HK-2 (cell line): Measurements from ENCODE around the gene LDLRAD4.

Experiments used
- DNase-seq: peaks from one replicate; pipeline ENCODE4 v3.0.0-alpha.2; 2018; ENCODE audit not compliant: unreplicated experiment

LDLRAD4 gene

DNA sequence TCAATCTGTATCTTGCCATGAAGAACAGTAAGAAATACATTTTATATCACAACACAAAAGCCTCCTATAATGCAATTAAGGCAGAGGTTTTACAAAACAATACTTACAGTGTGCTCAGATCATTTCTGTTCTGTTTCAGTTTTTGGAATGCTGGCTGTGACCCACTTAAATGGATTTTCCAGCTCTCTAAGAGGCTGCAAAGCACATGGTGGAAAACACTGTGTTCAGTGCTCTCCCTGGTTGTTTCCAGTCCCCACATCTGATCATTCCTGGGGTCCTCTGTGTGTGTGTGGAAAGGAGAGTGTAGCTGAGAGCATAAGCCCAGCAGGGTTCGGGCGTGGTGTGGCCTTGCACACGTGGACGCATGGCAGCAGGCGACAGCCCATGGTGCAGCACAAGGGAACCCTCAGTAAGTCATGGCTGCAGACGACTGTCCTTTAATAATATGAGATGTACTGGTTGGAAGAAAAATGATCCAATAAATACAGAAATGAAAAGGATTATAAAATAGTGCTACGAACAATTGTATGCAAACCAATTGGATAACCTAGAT lies 412.2 kb downstream of the LDLRAD4 start:
- DNase-seq, result no peak

DNA sequence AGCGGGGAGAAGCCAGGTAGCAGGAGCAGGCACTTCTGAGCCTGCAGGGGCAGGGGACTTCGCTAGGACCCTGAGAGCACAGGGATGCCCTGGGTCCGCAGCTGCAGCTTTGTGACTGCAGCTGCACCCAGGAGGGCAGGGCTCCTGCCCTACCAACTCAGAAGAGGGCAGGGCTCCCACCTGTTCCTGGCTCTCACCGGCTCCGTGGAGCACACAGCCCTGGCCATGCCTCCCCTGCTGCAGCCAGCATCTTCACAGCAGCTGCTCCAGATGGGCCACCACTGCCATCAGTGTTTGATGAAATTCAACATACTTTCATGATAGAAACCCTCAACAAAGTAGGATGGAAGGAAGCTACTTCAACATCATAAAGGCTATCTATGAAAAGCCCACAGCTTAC lies 415.1 kb downstream of the LDLRAD4 start:
- DNase-seq, result no peak

DNA sequence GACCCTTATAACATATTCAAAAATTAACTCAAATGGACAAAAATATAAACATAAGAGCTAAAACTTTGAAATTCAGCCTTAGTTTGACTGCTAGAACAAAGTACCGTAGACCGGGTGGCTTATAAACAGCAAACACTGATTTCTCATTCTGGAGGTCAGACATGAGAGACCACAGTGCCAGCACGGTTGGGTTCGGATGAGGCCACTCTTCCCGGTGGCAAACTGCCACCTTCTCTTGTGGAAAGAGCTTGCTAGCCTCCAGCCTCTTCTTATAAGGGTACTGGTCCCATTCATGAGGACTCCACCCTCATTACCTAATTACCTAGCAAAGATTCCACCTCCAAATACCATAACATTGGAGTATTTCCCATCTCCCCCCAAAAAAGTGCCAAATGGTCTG lies 416.5 kb downstream of the LDLRAD4 start:
- DNase-seq, result no peak

DNA sequence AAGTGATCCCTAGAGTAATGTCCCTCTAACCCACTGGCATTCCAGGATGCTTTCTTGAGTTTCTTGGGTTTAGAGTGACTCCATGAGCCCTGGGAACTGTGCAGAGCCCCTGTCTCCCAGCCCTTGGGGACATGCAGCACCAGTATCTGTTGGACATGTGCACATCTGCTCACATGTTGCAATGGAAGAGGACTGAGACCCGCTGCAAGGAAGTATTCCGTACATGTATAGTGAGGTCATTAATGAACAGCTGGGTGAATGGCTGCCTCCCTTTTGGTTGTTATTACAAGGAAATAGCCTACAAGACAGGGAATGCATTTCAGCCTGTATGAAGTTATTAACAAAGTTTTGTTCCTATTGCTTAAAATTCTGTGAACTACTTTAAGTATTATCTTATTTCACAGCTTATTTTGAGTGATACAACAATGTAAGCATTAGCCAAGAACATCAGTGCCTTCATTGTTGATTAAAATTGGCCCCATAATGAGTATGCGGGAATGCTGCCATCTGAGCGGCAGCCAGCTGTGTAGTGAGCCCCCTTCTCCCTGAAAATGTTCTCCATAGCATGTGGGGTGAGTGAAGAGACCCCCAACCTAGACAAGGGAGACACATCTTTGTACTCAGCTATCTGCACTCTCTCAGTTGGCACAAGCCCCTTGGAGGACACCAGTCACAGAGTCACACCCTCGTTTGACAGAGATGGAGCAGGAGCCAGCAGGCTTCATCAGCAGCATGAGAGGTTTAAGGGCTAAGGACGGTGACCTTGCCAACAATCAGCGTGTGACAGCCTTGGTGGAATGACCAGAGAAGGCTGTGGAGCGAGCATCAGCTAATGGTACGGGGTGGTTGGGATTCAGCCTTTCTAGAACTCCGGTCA lies 420.4 kb downstream of the LDLRAD4 start:
- DNase-seq, result no peak

DNA sequence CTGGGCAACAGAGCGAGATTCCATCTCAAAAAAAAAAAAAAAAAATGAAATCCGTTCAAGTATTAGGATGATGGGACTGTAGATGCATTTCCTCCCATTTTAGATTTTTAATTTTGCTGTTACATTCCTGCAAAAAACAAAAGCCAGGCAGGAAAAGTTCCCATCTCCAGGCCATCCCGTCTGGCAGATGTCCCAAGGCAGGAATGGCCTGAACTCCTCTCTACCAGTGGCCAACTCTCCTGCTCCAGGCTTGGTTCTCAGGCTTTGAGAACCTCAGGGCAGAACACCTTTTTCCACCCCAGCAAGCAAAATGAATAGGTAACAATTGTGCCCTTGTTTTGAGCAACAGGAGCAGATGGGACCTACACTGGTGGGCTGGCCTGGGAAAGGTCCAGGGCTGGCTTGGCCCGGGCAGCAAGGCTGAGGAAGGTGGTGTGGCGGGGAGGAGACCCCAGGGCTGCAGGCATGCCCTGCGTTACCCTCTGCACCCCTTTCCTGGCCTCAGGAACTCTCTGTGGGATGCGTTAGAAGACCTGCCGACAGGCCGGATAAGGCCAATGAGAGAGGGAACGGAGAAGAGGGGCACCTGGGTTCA lies 421.8 kb downstream of the LDLRAD4 start:
- no peak for DNase-seq

DNA sequence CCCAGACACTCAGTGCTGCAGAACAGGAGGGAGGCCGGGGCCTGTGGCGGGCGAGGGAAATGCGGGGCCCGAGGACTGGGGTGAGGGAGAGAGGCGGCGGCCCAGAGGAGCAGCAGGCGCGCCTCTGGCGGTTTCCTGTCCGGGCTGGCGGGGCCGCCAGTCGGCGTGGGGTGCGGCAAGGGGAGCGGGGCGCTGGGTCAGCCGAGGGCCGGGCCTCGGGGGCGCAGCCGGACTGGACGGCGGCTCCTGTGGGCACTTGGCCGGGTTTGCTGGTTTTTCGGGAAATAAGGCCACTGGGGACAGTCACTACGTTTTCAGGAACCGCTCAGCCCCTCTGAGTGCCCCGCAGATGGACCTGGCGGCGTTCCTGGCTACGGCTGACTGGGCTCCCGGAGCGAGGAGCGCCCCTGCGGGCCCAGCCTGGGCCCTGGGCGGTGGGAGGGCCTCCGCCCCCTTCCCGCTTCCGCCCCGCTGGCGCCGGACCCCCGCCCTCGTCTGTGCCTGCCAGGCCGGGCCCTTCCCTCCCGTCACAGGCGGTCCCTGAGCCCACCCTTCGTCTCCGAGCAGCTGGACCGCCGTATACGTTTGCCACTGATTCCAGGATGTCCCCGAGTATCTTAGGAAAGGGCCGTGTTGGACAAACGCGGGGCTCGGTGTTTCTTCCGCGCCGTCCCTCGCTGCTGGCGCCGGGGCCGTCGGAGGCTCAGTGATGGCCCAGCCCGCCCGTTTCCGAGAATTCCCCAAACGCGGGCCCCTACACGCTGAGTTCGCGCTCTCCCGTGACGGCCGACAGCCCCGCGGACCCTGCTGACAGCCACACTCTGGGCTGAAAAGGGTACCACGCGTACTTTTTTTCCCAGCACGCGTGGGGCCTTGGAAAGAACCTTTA lies 423.2 kb downstream of the LDLRAD4 start:
- DNase-seq, result no peak

DNA sequence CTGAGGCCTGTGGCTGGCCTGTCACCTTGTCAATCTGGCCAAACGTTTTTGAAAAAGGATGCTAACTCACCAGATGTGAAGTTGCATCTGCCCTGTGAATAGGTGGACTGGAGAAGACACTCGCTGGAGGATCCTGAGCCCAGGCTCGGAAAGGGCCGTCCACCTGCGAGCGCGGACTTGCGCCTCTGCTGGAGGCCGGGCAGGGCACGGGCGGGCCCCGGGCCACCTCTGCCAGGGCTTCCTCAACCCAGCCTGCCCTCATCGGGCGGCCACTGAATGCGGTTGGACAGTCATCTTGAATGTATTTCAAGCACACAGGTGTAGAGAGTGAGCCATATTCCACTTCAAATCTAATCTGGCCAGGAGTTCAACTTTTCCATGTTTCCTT lies 423.9 kb downstream of the LDLRAD4 start:
- no peak for DNase-seq

DNA sequence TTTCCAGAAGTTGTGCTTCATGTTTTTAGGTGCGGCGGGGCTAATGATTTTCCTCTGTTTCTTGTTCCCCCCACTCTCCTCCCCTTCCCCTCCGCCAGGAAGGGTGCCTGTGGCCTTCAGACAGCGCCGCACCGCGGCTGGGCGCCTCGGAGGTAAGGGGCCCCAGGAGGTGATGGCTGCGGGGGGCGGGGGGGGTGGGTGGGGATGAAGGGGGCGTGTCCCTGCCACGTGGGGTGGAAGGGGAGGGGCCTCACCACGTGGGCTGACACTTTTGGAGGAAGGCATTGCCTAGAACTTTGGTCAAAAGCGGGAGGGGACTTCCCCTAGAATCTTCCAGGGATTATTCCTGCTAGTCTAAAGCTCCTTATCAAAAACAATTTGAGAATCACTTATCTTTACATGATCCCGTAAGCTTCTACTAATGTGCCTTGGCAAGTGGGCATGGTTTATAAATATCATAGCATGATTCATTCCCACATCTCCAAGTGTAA lies 424.7 kb downstream of the LDLRAD4 start:
- DNase-seq, result no peak

DNA sequence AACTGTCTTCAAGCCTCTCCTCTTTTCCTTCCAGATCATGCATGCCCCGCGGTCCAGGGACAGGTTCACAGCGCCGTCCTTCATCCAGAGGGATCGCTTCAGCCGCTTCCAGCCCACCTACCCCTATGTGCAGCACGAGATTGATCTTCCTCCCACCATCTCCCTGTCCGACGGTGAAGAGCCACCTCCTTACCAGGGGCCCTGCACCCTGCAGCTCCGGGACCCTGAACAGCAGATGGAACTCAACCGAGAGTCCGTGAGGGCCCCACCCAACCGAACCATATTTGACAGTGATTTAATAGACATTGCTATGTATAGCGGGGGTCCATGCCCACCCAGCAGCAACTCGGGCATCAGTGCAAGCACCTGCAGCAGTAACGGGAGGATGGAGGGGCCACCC lies 426.5 kb downstream of the LDLRAD4 start:
- no peak for DNase-seq

DNA sequence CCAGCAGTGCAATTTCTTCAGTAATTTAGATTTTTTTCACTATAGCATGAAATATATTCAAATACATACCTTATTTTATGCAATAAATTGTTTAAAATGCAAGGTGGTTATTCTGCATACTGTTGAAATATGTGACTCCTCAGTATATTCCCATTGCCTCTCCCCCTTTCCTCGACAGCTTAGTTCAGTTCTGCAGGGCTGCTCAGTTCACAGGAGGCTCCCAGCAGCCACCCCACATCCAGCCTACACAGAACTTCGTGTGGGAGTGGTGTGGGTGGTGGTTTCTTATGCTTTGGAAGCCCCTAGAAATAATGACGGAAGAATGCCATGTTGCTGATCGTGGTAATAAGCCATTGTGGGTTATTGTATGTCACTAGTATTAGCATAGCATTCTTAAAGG lies 428.1 kb downstream of the LDLRAD4 start:
- DNase-seq, result no peak

DNA sequence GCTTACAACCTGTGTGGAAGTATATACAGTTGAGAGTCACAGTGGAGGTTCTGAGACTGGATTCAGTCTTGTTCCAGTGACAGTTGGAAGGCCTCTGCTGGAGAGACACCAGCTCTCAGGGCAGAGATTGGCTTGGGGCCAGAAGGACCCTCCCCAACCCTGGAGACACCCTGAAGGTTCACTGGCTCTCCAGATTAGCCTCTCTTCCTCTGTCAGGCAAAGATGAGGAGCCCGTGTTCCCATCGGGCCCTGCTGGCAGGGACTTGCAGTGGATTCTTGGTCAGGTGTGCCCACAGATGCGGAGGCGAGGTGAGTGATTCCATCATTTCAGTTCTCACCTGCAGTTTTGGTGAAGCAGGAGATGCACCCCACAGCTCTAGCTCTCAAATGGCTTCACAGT lies 429.2 kb downstream of the LDLRAD4 start:
- no peak for DNase-seq

DNA sequence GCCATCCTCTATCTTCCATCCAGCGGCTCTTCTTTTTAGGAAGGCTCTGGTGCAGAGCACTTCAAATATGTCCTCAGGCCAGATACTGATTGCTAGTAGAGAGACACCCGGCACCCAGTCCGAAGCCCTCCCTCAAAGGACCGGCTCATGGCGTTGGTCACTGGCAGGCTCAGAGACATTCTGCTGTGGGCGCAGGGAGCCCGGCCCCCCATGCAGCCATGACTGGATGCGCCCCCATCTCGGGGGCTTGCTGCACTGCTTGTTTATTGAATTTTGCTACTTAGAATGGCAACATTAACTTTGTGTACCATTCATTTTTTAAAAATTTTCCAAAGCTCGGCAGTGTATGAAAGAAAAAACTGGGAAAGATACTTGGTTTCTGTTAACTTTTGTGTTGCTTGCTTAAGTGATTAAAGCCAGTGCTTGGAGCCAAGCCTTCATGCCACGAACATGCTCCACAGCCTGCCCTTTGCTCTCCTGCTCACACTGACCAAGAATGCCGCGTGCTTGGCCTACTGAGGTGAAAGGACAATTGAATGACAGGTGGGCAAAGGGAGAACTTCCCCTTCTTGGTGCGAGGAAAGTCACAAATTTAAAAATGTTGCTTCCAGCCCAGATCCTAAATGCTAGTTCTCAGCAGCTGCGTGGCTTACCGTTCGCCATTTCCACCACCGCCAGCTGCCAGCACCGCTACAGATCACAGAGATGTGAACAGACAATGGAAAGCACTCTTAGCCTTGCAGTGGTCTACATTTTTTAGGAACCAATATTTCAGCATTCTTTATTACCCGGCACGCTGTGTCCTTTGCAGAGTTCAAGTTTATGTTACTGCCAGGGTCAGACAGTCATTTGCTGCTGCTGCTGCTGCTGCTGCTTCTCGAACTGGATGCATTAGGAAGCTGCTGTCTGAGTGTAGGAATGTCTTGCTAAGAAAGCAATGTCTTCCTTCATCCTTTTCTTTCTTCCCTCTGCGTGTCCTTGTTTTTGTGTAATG lies 431.1 kb downstream of the LDLRAD4 start:
- DNase-seq, result no peak

DNA sequence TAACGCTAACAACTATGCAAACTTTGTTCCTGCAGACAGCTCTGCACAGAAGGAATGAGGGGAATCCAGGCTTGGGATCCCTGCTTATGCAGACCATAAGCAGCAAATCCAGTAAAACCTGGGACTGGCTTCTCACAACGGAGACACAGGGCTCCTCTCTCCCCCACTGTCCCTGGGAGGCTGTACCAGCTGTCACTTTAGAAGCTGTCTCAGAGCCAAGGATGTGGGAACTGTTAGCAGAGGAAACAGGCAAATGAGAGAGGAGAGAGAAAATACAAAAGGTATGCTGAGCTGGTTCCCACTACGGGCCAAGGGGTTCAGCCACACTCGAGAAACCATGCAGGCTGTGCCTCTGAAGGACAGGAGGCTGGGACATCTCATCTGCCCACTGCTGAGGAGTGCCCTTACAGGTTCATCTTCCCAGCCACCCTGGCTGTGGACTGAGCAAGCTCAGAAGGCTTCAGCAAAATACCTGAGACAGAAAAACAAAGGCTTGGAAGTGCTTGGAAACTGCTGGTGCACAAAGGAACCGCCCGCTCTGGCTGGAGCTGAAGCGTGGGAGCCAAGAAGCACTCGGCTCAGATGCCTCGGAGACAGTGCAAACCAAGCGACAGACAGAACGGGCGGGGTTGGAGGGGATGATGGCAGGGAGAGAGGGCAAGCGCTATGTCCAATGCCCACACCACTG lies 435.3 kb downstream of the LDLRAD4 start:
- no peak for DNase-seq

DNA sequence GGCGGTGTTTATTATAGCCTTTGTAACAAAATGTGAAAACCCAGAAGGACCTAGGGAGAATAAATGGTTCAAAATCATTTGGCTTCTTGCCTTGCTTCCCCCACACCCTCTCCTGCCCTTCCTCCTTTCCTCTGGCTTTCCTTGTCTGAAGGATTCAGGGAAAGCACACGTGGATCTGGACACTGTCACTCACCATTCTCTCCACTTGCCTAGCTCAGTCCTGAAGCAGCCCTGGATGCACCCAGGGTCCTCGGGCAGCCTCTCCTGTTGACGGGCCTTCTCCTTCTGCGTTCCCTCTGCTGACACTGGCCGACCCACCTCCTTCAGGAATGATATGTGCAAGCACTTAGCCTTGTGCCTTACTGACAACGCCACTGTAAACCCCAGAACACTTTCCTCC lies 439.4 kb downstream of the LDLRAD4 start:
- DNase-seq, result no peak

DNA sequence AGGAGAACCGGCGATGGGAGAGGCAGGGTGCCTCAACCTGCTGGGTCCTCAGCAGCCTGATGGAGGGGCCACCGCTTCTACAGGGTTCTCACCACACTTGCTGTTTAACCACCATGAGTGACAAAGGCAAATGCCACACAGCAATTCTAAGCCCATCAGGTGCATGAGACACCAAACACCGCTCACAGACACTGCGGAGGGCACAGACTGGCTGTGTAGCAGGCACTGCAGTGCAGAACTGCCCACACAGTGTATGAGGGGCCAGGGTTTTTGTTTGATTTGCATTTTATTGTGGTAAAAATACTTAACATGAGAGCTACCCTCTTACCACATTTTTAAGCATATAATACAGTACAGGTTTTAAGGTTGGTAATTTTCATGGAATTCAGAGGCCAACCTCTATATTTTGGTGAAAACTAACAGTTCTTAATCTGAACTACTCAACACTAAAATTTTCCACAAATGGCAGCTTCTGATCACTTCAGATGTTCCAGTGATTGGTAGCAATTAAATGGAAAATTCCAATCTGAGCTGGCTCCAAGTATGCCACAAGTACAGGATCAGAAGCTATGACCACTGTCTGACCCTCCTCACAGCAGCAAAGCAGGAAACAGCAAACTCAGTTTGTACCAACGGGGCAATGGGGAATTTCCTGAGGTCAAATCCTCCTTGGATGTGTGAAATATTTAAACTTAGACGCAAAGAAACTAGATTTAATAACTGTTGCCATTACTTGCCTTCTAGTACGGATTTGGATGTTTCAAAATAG lies 440.1 kb downstream of the LDLRAD4 start:
- no peak for DNase-seq

DNA sequence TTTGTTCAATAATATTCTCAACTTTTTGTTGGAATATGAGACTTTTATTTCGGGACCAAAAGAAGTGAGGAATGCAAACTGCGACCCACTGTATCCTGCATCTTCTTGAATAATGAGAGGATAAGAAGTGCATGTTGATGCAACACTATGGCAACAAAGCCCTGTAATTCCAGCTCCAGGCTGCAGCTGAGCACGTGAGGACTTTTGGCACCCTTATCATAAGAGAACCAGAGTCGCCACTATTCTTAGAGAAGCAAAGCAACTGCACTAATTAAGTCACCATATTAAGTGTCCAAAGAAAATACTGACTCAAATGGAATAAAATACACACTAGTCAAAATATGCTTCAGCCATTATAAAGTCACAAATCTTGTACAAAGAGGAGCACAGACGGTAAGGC lies 441.9 kb downstream of the LDLRAD4 start:
- DNase-seq, result no peak

DNA sequence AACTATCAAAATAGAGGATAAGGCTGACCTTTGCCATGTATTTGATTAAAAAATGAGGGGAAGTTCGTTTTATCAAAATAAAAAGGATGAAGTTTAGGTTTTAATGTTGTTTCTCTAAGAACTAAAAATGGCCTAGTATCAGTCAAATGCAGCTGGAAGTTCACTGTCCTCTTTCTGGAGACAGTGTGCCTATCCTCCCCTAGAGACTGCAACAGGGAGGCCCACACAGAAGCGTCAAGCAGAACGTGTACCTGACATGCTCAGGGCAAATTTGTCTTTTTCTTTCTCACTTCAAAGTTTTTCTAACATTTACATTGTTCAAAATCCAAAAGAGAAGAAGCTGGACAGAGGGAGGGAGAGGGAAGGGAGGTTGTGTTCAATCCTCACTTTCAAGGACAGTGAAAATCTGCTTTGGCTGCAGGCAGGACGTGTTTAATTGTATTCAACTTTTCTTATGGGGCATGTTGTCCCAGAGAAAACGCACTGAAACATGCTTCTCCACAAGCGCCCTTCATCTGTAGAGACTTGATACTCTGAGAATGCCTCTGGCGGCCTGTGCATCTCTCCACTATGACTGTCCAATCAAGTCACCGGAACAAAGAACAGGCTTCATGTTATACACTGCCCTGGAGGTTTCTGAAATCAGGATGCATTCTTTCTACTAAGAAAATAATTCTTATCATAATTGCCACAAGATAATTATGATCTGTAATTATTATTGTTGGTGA lies 442.7 kb downstream of the LDLRAD4 start:
- no peak for DNase-seq

DNA sequence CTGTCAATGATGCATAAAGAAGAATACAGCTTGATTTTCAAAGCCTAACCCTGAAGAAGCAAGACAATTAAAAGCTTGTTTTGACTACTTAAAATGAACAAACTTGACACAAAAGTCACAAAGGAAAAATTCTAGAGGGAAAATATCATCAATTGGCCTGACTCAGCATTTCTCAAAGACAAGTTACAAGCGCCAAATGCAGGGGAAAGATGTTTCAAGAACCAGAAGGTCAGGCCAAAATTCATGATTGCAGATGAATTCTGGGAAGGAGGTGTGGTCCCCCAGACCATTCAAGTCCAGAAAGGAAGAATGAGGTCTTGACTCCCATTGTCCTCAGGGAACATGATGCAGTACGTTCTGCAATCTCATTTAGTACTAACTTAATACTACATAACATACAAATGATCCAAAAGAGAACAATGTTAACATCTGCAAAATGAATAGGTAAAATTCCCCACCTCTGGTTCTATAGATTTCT lies 443.3 kb downstream of the LDLRAD4 start:
- no peak for DNase-seq

DNA sequence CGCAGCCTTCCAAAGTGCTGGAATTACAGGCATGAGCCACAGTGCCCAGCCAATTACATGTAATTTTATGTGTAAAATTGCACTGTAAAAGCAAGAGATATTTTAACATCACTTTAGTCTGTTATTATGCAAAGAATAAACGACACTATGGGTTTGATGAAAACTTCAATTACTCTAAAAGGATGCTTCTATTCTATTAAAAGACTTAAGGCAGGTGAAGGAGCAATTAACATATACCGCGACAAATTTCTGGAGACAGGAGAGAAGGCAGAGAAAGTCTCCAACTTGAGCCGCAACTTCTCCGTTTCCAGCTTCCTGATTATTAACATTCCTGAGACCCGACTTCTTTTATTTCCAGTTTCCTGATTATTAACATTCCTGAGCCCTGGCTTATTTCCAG lies 454.1 kb downstream of the LDLRAD4 start:
- no peak for DNase-seq
